K562 (cell line): ENCODE measurements around the gene ZFYVE28. TPM values are rescaled to one million over a fixed set of nuclear protein-coding genes. Genes with fewer than 3 reads are reported as not detected.

Experiments
- ATAC-seq: fragments of 200-7000 bp; cut with Tn5 transposase; 3 replicates; pipeline ENCODE4 v1.9.1; 2020; ENCODE audit warnings: moderate library complexity
- BruUV-seq: library from RNA; stranded (reverse); fragments of 400-500 nt; replicated peaks from 2 replicates; lab custom pipeline; 2021; lab: Mats Ljungman, UMichigan
- CTCF ChIA-PET: fragments of 300-600 bp; formaldehyde crosslinking; extraction: SDS; loops from one replicate; lab custom pipeline; 2021; ENCODE audit warnings: low intra/inter-chr PET ratio; lab: Yijun Ruan, JAX
- POLR2A ChIA-PET: fragments of 300-600, 350-650 bp; sonication (Branson Sonifier 250); formaldehyde crosslinking; extraction: SDS; loops from one replicate; lab custom pipeline; 2021; ENCODE audit warnings: antibody characterized with exemption, inconsistent platforms; lab: Yijun Ruan, JAX
- DNase-seq, 4 experiments: peaks; one replicate each; pipeline versions ENCODE4 v3.0.0 to v3.0.0-alpha.2; 2011 to 2018; ENCODE audit warnings: low spot score in 3 of 4, mixed read lengths in 3 of 4; ENCODE audit errors: extremely low read depth in 1 of 4
- FAIRE-seq: peaks from 2 replicates; lab custom pipeline; 2011; peaks lifted over from hg19 to GRCh38; lab: Jason Lieb, UNC
- H2AFZ ChIP-seq: 2 replicates; pipeline ENCODE4 v1.6.0; 2011; ENCODE audit warnings: low read depth, low read length, control low read depth, inconsistent platforms
- H3K27ac ChIP-seq: fragments of 200-600 bp; 3 replicates; pipeline ENCODE4 v1.8.0; 2011; ENCODE audit warnings: low read depth, mild to moderate bottlenecking, control low read depth, inconsistent platforms, low read length, moderate library complexity, mixed read lengths; ENCODE audit errors: extremely low read depth
- H3K27me3 ChIP-seq, 2 experiments: fragments of 300-600 bp in 1 of 2; 2 replicates in 1 of 2; 3 replicates in 1 of 2; pipeline versions ENCODE4 v1.6.0 to v1.8.0; 2011; ENCODE audit warnings: inconsistent platforms in 2 of 2, low read length in 2 of 2, mild to moderate bottlenecking in 1 of 2, mixed read lengths in 1 of 2, moderate library complexity in 1 of 2; ENCODE audit not compliant: control insufficient read depth in 2 of 2, insufficient read depth in 2 of 2
- H3K36me3 ChIP-seq: fragments of 300-600 bp; 3 replicates; pipeline ENCODE4 v1.8.0; 2011; ENCODE audit warnings: mild to moderate bottlenecking, low read length, inconsistent platforms; ENCODE audit not compliant: control insufficient read depth, insufficient read depth
- H3K4me1 ChIP-seq, 2 experiments: fragments of 200-600 bp in 1 of 2; replicated peaks in 1 of 2; 2 replicates in 1 of 2; 3 replicates in 1 of 2; pipeline versions ENCODE4 v1.5.1 to v1.8.0; 2011; ENCODE audit warnings: inconsistent platforms in 2 of 2, low read length in 2 of 2, mild to moderate bottlenecking in 1 of 2, mixed read lengths in 1 of 2, moderate library complexity in 1 of 2; ENCODE audit not compliant: control insufficient read depth in 2 of 2, insufficient read depth in 2 of 2
- H3K4me2 ChIP-seq: 2 replicates; pipeline ENCODE4 v1.6.1; 2011; ENCODE audit warnings: low read length, control low read depth, inconsistent platforms, mixed read lengths; ENCODE audit not compliant: insufficient read depth
- H3K4me3 ChIP-seq: fragments of 200-600 bp; sonication (generic), shearing (Covaris generic); 2 replicates; pipeline ENCODE4 v1.5.1; 2016; ENCODE audit warnings: control low read depth, inconsistent platforms
- H3K79me2 ChIP-seq: fragments of 200-600 bp; 3 replicates; pipeline ENCODE4 v1.8.0; 2011; ENCODE audit warnings: low read length, inconsistent platforms; ENCODE audit not compliant: control insufficient read depth, insufficient read depth
- H3K9ac ChIP-seq, 2 experiments: 2 replicates each; pipeline versions ENCODE4 v1.6.0 to v1.6.1; 2011; ENCODE audit warnings: low read depth in 2 of 2, low read length in 2 of 2, control low read depth in 1 of 2, inconsistent platforms in 1 of 2, mild to moderate bottlenecking in 1 of 2, mixed read lengths in 1 of 2; ENCODE audit not compliant: insufficient read depth in 1 of 2
- H3K9me1 ChIP-seq: one replicate; pipeline ENCODE4 v1.6.0; 2011; ENCODE audit warnings: inconsistent platforms, mild to moderate bottlenecking, low read length, moderate library complexity; ENCODE audit not compliant: control insufficient read depth, insufficient read depth
- H3K9me3 ChIP-seq: replicated peaks from 2 replicates; pipeline ENCODE4 v1.5.1; 2011; ENCODE audit warnings: low read depth, low read length, inconsistent platforms; ENCODE audit not compliant: control insufficient read depth, insufficient read depth
- H4K20me1 ChIP-seq: replicated peaks from 2 replicates; pipeline ENCODE4 v1.6.1; 2011; ENCODE audit warnings: low read length, inconsistent platforms, mixed read lengths; ENCODE audit not compliant: control insufficient read depth, insufficient read depth
- BCL6 ChIP-seq: fragments of 250-450 bp; sonication (Bioruptor Pico); IDR thresholded peaks from 2 replicates; pipeline ENCODE4 v1.4.0; 2020
- BCLAF1 ChIP-seq, 2 experiments: fragments of 450-650 bp in 1 of 2; IDR thresholded peaks; 2 replicates each; pipeline ENCODE4 v1.6.1; 2011 to 2017; ENCODE audit warnings: low read depth in 2 of 2, antibody characterized with exemption in 1 of 2, borderline replicate concordance in 1 of 2, low read length in 1 of 2, mild to moderate bottlenecking in 1 of 2, mixed read lengths in 1 of 2; ENCODE audit not compliant: control insufficient read depth in 1 of 2
- FOXA1 ChIP-seq: fragments of 450-650 bp; IDR thresholded peaks from 2 replicates; pipeline ENCODE4 v1.6.1; 2016; ENCODE audit warnings: mild to moderate bottlenecking, borderline replicate concordance
- FUS ChIP-seq: fragments of 200-400 bp; formaldehyde crosslinking; optimal IDR thresholded peaks from 2 replicates; pipeline ENCODE3; 2017; ENCODE audit warnings: low read depth, low read length
- HLTF ChIP-seq: fragments of 450-650 bp; IDR thresholded peaks from 2 replicates; pipeline ENCODE4 v1.6.1; 2016
- LCOR ChIP-seq: sonication (generic); formaldehyde crosslinking; IDR thresholded peaks from 2 replicates; pipeline ENCODE4 v1.8.0; 2022; ENCODE audit warnings: mild to moderate bottlenecking, missing genetic modification reagents
- MITF ChIP-seq: IDR thresholded peaks from 2 replicates; pipeline ENCODE4 v1.6.1; 2014; ENCODE audit warnings: antibody characterized with exemption
- NFATC3 ChIP-seq: fragments of 450-650 bp; IDR thresholded peaks from 2 replicates; pipeline ENCODE4 v1.6.1; 2017; ENCODE audit warnings: mild to moderate bottlenecking
- POLR2B ChIP-seq: fragments of 450-650 bp; IDR thresholded peaks from 2 replicates; pipeline ENCODE4 v1.6.1; 2018; ENCODE audit warnings: low read depth; ENCODE audit not compliant: partially characterized antibody
- SMARCE1 ChIP-seq: fragments of 450-650 bp; IDR thresholded peaks from 2 replicates; pipeline ENCODE4 v1.7.1; 2016; ENCODE audit warnings: mild to moderate bottlenecking
- STAT5B ChIP-seq: fragments of 250-450 bp; sonication (Bioruptor Pico); IDR thresholded peaks from 2 replicates; pipeline ENCODE4 v1.8.0; 2021; ENCODE audit warnings: mild to moderate bottlenecking, inconsistent platforms
- ZBTB1 ChIP-seq: sonication (generic); formaldehyde crosslinking; IDR thresholded peaks from 2 replicates; pipeline ENCODE4 v1.8.1; 2023; ENCODE audit warnings: missing genetic modification reagents, low read depth, mild to moderate bottlenecking, borderline replicate concordance
- ZFX ChIP-seq: sonication (generic); formaldehyde crosslinking; IDR thresholded peaks from 2 replicates; pipeline ENCODE4 v1.8.0; 2022; ENCODE audit warnings: mild to moderate bottlenecking, missing genetic modification reagents, moderate library complexity
- ZNF134 ChIP-seq: fragments of 250-450 bp; sonication (Bioruptor Pico); conservative IDR thresholded peaks from 2 replicates; pipeline ENCODE4 v1.4.0; 2020
- ZNF445 ChIP-seq: fragments of 250-450 bp; sonication (Bioruptor Pico); IDR thresholded peaks from 2 replicates; pipeline ENCODE4 v1.4.0; 2020; ENCODE audit warnings: low read depth, mild to moderate bottlenecking, moderate library complexity
- ZNF551 ChIP-seq: fragments of 250-450 bp; sonication (Bioruptor Pico); IDR thresholded peaks from 2 replicates; pipeline ENCODE4 v1.5.0; 2021; ENCODE audit warnings: mild to moderate bottlenecking, moderate library complexity
- WGBS: fragments of 100-300 bp; shearing (Covaris generic); methylation state at CpG from one replicate; pipeline ENCODE4 v1.1.6; 2016; ENCODE audit warnings: low coverage, mixed read lengths; ENCODE audit not compliant: insufficient coverage; ENCODE audit errors: missing lambda C conversion rate; 5-methylcytosine and 5-hydroxymethylcytosine counted together
- in situ Hi-C: fragments of 300-500 bp; cut with MboI; formaldehyde crosslinking; loops from 4 replicates; pipeline ENCODE4 v1.15.0; 2018; ENCODE audit warnings: inconsistent platforms, mixed read lengths
- intact Hi-C: fragments of 100-400 bp; cut with micrococcal nuclease; formaldehyde crosslinking; loops from 2 replicates; pipeline ENCODE4 v1.14.2; 2022
- polyA plus RNA-seq, 8 experiments: library from polyadenylated mRNA; depleted of rRNA in 4 of 8; stranded (reverse) in 5 of 8; unstranded in 3 of 8; fragments of >200 nt; fragmentation: Nextera tagmentation in 2 of 8; fragmentation: Illumina TruSeq in 1 of 8; extraction: Ambion mirVana in 2 of 8; extraction: Trizol in 1 of 8; gene quantifications; 2 replicates each; pipeline versions ENCODE4 v1.2.1 to v1.2.3, GENCODE V29; 2011 to 2014; ENCODE audit warnings: inconsistent platforms in 1 of 8, missing spikeins in 1 of 8
- total RNA-seq, 7 experiments: library from RNA; depleted of rRNA in 6 of 7; stranded (reverse); fragments of >200 nt in 6 of 7; fragmentation: Illumina TruSeq in 2 of 7; extraction: Trizol in 2 of 7; gene quantifications; 2 replicates each; pipeline versions ENCODE4 v1.2.1 to v1.2.3, GENCODE V29; 2011 to 2021; ENCODE audit warnings: low replicate concordance in 1 of 7
- TF ChIP-seq, protein P1 (sequence below), 3 experiments: IDR thresholded peaks in 2 of 3; conservative IDR thresholded peaks in 1 of 3; 2 replicates each; pipeline ENCODE4 v1.5.1; 2011 to 2012; ENCODE audit warnings: low read length in 3 of 3, mild to moderate bottlenecking in 3 of 3, control low read depth in 2 of 3, improper control_type of control experiment in 1 of 3, inconsistent platforms in 1 of 3, low read depth in 1 of 3, mixed read lengths in 1 of 3, moderate library complexity in 1 of 3; ENCODE audit not compliant: insufficient read depth in 2 of 3

Gene ZFYVE28
- total and polyA plus RNA-seq, 9 of the 15 experiments (the other 6 are each of a cell fraction or from before 2014, with no cell fraction given): 1.3 to 24.8 (median 8.9) TPM

DNA sequence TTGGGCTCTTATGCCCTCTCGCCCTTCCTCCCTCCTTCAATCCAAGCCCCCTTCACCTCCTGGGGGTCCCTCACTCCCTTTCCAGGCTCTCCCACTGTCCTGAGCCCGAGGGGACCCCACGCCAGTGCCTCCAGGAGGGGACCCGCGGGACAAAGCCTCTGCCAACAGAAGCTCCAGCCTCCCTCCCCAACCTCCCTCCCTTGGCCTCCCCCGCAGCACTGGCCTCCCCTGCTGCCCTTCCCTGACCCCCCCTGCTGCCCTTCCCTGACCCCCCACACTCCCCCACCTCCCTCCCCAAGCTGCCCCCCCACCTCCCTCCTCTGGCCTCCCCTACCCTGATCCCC lies 85.5 kb downstream of the ZFYVE28 start:
- in situ Hi-C loops (no loop called here), intact Hi-C loops (no loop called here)
- BruUV-seq: no TSS peak
- Histone ChIP-seq H4K20me1 (no peaks in the 10 kb centered on the region), H3K27ac (no peak overlapping the region), H3K9me1 (peaks cover 3% of the 10 kb centered on the region), H3K27me3 (no peaks in the 10 kb centered on the region), H3K9ac (no peak overlapping the region; a peak in 1 of 4 replicates), H3K36me3 (peaks cover 34% of the 10 kb centered on the region; the same call in 1 of the 3 replicates), H3K4me3 (no peak overlapping the region), H3K4me1 (peaks cover 7 to 25% of the 10 kb centered on the region in 2 experiments; a peak in 4 of 5 replicates), H2AFZ (no peak overlapping the region), H3K79me2 (no peaks in the 10 kb centered on the region), H3K9me3 (no peaks in the 10 kb centered on the region; the same call in none of the 2 replicates), H3K4me2 (no peak overlapping the region)
- DNase-seq: no peak
- FAIRE-seq: no peak
- ATAC-seq: no peak
- no peak for TF ChIP-seq HLTF
- TF ChIP-seq MITF: no peak
- no peak for TF ChIP-seq LCOR (CRISPR knock-in tag)
- TF ChIP-seq STAT5B (CRISPR knock-in tag): no peak
- TF ChIP-seq FOXA1: no peak
- TF ChIP-seq SMARCE1: no peak
- TF ChIP-seq POLR2B: no peak
- TF ChIP-seq BCLAF1 (IDR thresholded peaks at IDR 0.05; ENCODE audit: borderline replicate concordance in 1 of 2, control insufficient read depth in 1 of 2, low read depth in 2 of 2, low read length in 1 of 2): no peak
- TF ChIP-seq FUS: no peak
- no peak for TF ChIP-seq ZNF134 (CRISPR knock-in tag)
- TF ChIP-seq ZBTB1 (CRISPR knock-in tag): no peak
- TF ChIP-seq, protein P1, sequence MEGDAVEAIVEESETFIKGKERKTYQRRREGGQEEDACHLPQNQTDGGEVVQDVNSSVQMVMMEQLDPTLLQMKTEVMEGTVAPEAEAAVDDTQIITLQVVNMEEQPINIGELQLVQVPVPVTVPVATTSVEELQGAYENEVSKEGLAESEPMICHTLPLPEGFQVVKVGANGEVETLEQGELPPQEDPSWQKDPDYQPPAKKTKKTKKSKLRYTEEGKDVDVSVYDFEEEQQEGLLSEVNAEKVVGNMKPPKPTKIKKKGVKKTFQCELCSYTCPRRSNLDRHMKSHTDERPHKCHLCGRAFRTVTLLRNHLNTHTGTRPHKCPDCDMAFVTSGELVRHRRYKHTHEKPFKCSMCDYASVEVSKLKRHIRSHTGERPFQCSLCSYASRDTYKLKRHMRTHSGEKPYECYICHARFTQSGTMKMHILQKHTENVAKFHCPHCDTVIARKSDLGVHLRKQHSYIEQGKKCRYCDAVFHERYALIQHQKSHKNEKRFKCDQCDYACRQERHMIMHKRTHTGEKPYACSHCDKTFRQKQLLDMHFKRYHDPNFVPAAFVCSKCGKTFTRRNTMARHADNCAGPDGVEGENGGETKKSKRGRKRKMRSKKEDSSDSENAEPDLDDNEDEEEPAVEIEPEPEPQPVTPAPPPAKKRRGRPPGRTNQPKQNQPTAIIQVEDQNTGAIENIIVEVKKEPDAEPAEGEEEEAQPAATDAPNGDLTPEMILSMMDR (IDR thresholded peaks at IDR 0.05 in 2 of 3, conservative IDR thresholded peaks at IDR 0.05 in 1 of 3; ENCODE audit: insufficient read depth in 2 of 3, low read depth in 1 of 3, low read length in 3 of 3): no peak
- TF ChIP-seq BCL6: no peak
- no peak for TF ChIP-seq ZNF445
- TF ChIP-seq NFATC3: no peak
- no peak for TF ChIP-seq ZNF551 (CRISPR knock-in tag)
- no peak for TF ChIP-seq ZFX
- WGBS: no CpG with 5 or more reads among the region's 6 CpGs
- POLR2A ChIA-PET: no interaction called here
- CTCF ChIA-PET: no interaction called here
